Tibial artery (tissue), 4 donors: ENCODE results near the gene OR6K6.

Experiments
- DNase-seq, 2 donors: peaks; one replicate each; pipeline ENCODE4 v3.0.0-alpha.2; 2019
- H3K27ac ChIP-seq, 2 donors: fragments of 200-600 bp; sonication (generic) in 1 of 2; 1 replicate in 1 of 2; 2 replicates in 1 of 2; pipeline ENCODE4 v1.5.1; 2018 to 2019; ENCODE audit warnings: mild to moderate bottlenecking in 1 of 2
- H3K27me3 ChIP-seq, 2 donors: fragments of 200-600 bp; sonication (generic) in 1 of 2; one replicate each; pipeline versions ENCODE4 v1.5.1 to v1.6.0; 2016 to 2019
- H3K36me3 ChIP-seq, 3 donors: fragments of 200-600 bp; sonication (generic) in 2 of 3; one replicate each; pipeline ENCODE4 v1.5.1; 2016 to 2019; ENCODE audit warnings: mild to moderate bottlenecking in 2 of 3
- H3K4me1 ChIP-seq, 4 donors: fragments of 200-600 bp; sonication (generic) in 2 of 4; 1 replicate in 3 of 4; 2 replicates in 1 of 4; pipeline ENCODE4 v1.5.1; 2016 to 2019
- H3K4me3 ChIP-seq, 2 donors: fragments of 200-600 bp; sonication (generic) in 1 of 2; 1 replicate in 1 of 2; 2 replicates in 1 of 2; pipeline ENCODE4 v1.5.1; 2018 to 2019; ENCODE audit warnings: mild to moderate bottlenecking in 2 of 2
- H3K9me3 ChIP-seq, 3 donors: fragments of 200-600 bp; sonication (generic) in 1 of 3; one replicate each; pipeline ENCODE4 v1.5.1; 2016 to 2019
- intact Hi-C: fragments of 100-400 bp; cut with DNase I; formaldehyde crosslinking; loops from one replicate; pipeline ENCODE4 v1.15.0; 2023; ENCODE audit warnings: low total_unique reads
- TF ChIP-seq, protein P1 (sequence below), 2 experiments: fragments of 200-600 bp in 1 of 2; fragments of 450-650 bp in 1 of 2; IDR thresholded peaks; one replicate each; pipeline ENCODE4 v1.5.1; 2017 to 2019; ENCODE audit warnings: antibody characterized with exemption in 2 of 2, mild to moderate bottlenecking in 1 of 2, moderate library complexity in 1 of 2

Gene OR6K6

DNA sequence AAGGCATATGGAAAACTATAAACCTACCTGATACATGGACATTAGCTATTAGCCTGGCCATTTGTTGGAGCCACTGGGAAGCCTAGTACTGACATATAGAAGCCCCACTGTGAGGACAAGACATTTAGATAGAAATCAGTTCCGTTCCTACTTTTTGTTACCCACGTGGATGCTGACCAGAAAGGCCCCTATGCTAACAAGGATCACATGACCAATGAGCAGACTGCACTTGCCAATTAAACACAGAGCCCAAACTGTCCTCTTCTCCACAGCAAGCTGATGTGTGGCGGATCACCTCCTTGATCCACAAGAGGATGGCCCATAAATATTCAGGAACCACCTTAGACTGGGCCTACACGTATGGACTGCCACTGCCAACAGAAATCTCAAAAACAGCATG is 22.8 kb upstream of the OR6K6 start:
- Histone ChIP-seq H3K4me3 (no peak overlapping the region), H3K27ac (no peak overlapping the region), H3K27me3 (no peaks in the 10 kb centered on the region), H3K36me3 (no peaks in the 10 kb centered on the region), H3K9me3 (no peaks in the 10 kb centered on the region), H3K4me1 (peaks cover 0 to 15% (median 0%) of the 10 kb centered on the region in 4 donors)
- TF ChIP-seq, protein P1, sequence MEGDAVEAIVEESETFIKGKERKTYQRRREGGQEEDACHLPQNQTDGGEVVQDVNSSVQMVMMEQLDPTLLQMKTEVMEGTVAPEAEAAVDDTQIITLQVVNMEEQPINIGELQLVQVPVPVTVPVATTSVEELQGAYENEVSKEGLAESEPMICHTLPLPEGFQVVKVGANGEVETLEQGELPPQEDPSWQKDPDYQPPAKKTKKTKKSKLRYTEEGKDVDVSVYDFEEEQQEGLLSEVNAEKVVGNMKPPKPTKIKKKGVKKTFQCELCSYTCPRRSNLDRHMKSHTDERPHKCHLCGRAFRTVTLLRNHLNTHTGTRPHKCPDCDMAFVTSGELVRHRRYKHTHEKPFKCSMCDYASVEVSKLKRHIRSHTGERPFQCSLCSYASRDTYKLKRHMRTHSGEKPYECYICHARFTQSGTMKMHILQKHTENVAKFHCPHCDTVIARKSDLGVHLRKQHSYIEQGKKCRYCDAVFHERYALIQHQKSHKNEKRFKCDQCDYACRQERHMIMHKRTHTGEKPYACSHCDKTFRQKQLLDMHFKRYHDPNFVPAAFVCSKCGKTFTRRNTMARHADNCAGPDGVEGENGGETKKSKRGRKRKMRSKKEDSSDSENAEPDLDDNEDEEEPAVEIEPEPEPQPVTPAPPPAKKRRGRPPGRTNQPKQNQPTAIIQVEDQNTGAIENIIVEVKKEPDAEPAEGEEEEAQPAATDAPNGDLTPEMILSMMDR (IDR thresholded peaks at IDR 0.05) = no peak
- DNase-seq = no peak
- intact Hi-C loops = no loop called here

DNA sequence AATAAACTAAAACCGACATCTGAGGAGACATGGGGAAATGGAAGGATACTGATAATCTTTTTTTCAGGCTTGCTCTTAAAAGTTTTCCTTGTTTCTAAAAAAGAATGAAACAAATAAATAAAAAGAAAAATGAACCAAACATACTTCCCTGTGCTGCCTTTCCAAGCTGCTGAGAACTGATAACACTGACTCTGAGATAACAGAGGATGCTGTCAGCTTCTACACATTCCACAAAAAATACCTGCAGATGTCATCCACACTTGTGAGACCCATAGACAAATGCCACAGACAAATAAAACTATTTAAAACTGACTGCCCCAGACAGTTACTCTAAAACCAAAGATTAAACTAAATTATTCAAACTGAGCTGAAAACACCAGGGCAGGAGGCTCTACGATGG is 22.0 kb upstream of the OR6K6 start:
- H3K4me3 ChIP-seq = no peak overlapping the region
- DNase-seq = no peak
- H3K9me3 ChIP-seq = no peaks in the 10 kb centered on the region
- TF ChIP-seq, protein P1 (IDR thresholded peaks at IDR 0.05) = no peak
- H3K27ac ChIP-seq = no peak overlapping the region
- no peaks in the 10 kb centered on the region for H3K36me3 ChIP-seq
- no peaks in the 10 kb centered on the region for H3K27me3 ChIP-seq
- intact Hi-C loops = no loop called here
- H3K4me1 ChIP-seq = peaks cover 0 to 15% (median 0%) of the 10 kb centered on the region in 4 donors

DNA sequence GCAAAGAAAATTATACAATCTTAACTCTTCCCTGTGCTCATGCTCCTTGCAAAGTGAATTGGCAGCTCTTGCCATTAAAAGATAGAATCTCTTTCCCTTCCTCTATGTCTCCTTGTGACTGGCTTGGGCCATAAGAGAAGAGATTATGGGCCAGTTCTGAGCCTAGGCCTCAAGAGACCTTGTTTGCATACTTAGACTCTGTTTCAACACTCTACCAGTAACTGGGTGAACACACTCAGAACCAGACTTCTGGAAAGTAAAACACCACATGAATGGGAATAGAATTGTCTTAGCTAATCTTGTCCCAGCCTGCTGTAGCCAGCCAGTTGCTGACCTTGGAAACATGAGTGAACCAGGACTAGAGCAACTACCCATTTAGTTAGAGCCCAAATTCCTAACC is 18.7 kb upstream of the OR6K6 start:
- Histone ChIP-seq H3K4me1 (peaks cover 0 to 8% (median 0%) of the 10 kb centered on the region in 4 donors), H3K27me3 (no peaks in the 10 kb centered on the region), H3K36me3 (no peaks in the 10 kb centered on the region), H3K9me3 (no peaks in the 10 kb centered on the region), H3K27ac (no peak overlapping the region), H3K4me3 (no peak overlapping the region)
- TF ChIP-seq, protein P1 (IDR thresholded peaks at IDR 0.05) = no peak
- no peak for DNase-seq
- intact Hi-C loops = no loop called here

DNA sequence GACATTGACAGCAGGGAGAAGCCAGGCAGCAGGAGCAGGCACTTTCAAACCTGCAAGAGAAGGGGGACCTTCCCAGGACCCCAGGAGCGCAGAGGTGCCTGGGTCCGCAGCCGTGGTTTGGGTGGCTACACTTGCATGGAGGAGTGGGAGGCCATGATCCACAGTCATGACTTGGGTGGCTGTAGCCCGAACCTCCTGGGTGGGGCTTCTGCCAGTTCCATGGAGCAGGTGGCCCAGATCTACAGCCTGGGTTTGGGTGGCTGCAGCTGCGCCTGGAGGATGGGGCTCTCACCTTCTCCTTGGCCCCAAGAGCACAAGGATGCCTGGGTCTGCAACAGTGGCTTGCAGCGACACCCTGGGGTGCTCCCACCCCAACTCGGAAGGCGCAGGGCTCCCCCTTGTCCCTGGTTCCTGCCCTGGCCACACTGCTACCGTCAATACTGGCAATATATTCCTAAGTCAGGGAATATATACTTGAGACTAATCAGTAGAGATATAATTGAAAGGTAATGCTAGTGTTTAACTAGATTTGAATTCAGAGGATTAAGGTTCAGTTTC is 2.3 kb upstream of the OR6K6 start:
- no peaks in the 10 kb centered on the region for H3K4me1 ChIP-seq
- H3K27me3 ChIP-seq = no peaks in the 10 kb centered on the region
- TF ChIP-seq, protein P1 (IDR thresholded peaks at IDR 0.05) = no peak
- H3K4me3 ChIP-seq = no peak overlapping the region
- no peak for DNase-seq
- intact Hi-C loops = no loop called here
- H3K36me3 ChIP-seq = no peaks in the 10 kb centered on the region
- no peaks in the 10 kb centered on the region for H3K9me3 ChIP-seq
- H3K27ac ChIP-seq = no peak overlapping the region

DNA sequence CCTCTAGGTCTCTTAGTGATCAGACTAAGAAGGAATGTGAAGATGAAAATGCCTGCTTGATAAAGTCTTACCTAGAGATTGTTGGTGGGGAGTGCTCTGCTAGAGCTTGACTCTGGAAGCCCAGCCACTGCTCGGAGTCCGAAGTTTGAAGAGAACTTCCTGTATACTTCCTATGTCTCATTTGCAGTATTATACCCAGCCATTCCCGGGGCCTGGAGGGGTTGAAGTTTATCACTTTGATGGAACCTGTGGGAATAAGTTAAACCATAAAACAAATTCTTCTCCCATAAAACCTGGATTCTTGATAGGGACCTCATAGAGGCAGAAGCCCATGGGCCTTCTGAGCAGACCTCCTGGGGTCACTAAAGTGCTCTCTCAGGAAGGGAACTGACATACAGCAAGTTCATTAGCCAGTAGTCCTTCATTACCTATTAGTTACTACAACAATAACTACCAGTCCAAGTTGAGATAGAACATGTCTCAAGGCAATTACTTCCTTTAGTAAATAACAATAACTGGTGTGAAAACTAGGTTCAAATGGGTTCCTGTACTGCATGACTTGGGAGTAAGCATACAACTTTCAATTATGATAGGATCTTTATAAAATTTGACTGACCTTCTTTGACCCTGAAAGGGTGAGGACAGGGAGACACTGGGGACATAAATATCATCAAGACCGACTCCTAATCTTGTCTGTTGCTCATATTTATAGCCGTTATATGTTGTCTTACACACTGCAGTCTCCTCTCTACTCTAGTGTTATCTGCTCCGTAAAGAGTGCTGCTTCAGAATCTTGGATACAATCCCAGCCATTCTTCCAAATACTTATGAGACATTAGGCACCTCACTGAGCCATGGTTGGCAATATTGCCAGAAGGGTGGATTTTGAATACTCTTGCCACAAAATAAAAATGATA is 17.7 kb downstream of the OR6K6 start, which contains the start of gene OR6N1:
TSS of gene OR6N1 (minus strand) at position 246 of the 917 bp plus-strand sequence. CDS start 5,513 bp downstream, outside the sequence.
- TF ChIP-seq, protein P1 (IDR thresholded peaks at IDR 0.05) = no peak
- no peak within 1 kb of the TSS for H3K27ac ChIP-seq
- peaks cover 0 to 3% (median 0%) of the 10 kb centered on the region in 4 donors for H3K4me1 ChIP-seq
- intact Hi-C loops = no loop called here
- H3K9me3 ChIP-seq = no peaks in the 10 kb centered on the region
- DNase-seq = no peak
- H3K36me3 ChIP-seq = no peaks in the 10 kb centered on the region
- no peak within 1 kb of the TSS for H3K4me3 ChIP-seq
- H3K27me3 ChIP-seq = no peaks in the 10 kb centered on the region
